ENCODE data around the gene YEATS2.
"Not testable (repeated sequence)": the region's sequence is repeated elsewhere in the genome, so short reads cannot be mapped to it uniquely, and the experiment has no call there.

The YEATS2 gene

DNA sequence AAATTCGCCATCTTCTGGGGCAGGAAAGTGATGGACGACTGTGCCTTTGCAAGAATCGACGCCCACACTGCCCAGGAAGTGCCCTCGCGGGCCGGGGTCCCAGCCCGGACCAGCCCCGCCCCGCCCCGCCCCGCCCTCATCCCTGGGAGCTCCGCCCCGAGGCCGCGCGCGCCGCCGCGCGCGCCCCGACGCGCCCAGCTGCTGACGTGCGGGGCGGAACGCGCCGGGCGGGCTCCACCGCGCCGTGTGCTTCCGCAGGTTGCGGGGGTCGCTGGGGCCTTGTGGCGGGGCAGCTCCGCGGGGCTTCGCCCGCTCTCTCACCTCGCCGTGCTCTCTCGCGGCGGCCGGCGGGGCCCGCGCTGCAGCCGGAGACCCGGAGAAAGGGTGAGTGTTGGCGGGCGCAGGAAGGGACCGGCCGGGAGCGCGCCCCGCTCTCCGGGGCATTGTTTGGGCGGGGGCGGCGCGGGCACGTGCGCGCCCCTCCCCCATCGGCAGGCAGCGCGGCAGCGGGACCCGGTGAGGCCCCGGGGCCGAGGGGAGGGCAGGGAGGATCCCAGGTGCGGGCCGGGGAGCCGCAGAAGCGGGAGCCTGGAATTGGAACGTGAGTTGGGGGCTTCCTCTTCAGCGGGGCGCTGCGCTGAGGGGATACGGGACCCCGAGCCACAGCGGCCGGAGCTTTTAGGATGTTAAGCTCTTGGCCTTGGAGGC, at the start of gene YEATS2:
Gene YEATS2 (plus strand): TSS at position 188 of the 708 bp plus-strand sequence. CDS start 17,366 bp downstream, outside the sequence.
- DNase-seq: peak; percentile 49 to 81 (median 66)

GRCh38 chr3:183650554-183650953, 47.0 kb upstream of the YEATS2 start:
- DNase-seq: no peak

- peak in 2 of 6 experiments; percentile 8 to 12 for DNase-seq
Measured at GRCh38 chr3:183653209-183654064, 44.2 kb upstream of the YEATS2 start.

GRCh38 chr3:183654727-183655126, 42.9 kb upstream of the YEATS2 start:
- no peak for DNase-seq

GRCh38 chr3:183662099-183662498, 35.5 kb upstream of the YEATS2 start:
- no peak for DNase-seq

DNA sequence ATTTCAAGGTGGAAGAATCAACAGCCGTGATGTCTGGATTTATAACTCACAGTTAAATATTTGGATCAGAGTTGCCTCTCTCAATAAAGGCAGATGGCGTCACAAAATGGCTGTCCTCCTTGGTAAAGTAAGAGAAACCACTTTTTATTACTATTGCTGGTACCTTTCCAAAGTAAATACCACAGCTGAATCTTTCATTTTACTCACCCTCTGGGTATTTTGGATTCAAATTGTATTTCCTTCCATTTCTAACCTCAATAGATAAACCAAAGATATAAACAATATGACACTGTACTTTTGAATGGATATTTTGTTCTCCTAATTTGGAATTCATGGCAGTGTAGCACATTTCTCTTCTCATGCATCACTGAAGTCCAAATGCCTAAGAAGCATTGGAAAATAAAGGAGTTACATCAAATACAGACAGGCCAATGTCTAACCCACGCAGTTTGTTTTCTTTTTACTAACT, 32.6 kb upstream of the YEATS2 start:
- DNase-seq: no peak

DNA sequence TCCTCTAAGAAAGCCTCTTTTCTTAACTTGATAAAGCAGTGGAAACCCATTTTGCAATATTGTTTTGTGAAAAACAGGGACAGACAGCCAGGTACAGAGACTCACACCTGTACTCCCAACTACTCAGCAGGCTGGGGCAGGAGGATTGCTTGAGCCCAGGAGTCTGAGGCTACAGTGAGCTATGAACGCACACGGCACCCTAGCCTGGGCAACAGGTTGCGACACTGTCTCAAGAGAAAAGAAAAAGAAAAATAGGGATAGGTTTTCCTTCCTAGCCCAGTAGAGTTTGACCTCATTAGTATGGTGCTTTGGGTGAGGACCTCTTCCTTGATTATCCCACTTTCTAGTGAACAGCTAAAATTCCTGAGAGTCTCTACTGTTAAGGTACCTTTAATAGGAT, 17.5 kb upstream of the YEATS2 start:
- DNase-seq: no peak

DNA sequence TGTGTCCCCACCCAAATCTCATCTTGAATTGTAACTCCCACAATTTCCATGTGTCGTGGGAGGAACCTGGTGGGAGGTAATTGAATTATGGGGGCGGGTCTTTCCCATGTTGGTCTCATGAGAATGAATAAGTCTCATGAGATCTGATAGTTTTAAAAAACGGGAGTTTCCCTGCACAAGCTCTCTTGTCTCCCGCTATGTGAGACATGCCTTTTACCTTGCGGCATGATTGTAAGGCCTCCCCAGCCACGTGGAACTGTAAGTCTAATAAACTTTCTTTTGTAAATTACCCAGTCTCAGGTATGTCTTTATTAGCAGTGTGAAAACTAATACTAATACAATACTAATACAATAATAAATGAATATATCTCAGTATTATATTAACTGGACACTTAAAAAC, 9.9 kb upstream of the YEATS2 start:
- DNase-seq: no peak

DNA sequence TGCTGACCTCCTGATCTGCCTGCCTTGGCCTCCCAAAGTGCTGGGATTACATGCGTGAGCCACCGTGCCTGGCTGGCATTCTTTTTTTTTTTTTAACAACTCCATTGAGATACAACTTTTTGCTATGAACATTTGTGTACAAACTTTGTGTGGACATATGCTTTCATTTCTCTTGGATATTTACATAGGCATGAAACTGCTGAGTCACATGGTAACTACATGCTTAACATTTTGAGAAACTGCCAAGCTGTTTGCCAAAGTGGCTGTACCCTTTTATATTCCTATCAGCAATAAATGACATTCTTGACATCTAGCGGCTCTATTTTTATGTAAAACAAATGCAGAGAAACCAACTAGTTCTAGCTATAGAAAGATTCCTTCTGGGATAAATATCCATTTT, 8.7 kb upstream of the YEATS2 start:
- no peak for DNase-seq

DNA sequence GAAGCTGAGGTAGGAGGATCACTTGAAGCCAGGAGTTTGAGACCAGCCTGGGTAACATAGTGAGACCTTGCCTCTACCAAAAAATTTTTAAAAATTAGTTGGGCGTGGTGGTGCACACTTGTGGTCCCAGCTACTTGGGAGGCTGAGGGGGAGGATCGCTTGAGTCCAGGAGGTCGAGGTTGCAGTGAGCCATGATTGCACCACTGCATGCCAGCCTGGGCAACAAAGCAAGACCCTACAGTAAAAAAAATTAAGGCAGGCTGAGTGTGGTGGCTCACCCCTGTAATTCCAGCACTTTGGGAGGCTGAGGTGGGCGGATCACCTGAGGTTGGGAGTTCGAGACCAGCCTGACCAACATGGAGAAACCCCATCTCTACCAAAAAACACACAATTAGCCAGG, 8.0 kb upstream of the YEATS2 start:
- not testable (repeated sequence) for DNase-seq

DNA sequence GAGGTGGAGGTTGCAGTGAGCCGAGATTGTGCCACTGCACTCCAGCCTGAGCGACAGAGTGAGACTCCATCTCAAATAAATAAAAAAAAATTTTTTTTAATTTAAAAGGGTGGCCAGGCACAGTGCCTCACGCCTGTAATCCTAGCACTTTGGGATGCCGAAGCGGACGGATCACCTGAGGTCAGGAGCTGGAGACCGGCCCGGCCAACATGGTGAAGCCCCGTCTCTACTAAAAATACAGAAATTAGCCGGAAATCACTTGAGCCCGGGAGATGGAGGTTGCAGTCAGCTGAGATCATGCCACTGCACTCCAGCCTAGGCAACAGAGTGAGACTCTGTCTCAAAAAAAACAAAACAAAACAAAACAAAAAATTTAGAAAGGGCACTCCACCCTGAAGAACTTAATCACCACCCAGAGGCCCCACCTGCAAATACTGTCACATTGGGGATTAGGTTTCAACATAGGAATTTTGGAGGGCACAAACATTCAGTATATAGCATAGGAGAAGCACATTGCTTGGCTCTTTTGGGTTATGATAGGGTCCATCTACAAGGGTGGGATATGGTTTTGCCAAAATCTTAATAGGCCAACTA, 7.1 kb upstream of the YEATS2 start:
- DNase-seq: no peak

DNA sequence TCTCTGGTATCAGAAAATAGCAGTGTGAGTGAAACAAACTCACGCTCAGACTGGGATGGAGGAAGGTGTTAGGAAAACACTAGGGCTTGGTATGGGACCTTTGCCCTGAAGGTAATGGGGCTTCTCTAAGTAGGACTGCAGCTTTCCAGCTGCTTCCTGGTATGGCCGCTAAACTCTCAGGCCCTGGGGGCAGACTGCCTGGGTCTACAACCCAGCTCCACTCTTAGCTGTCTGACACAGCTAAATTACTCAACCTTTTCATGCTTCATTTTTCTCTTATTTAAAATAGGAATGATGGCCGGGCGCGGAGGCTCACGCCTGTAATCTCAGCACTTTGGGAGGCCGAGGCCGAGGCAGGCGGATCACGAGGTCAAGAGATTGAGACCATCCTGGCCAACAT, 5.2 kb upstream of the YEATS2 start:
- no peak for DNase-seq

GRCh38 chr3:183695569-183696364, 1.8 kb upstream of the YEATS2 start:
- DNase-seq: no peak

DNA sequence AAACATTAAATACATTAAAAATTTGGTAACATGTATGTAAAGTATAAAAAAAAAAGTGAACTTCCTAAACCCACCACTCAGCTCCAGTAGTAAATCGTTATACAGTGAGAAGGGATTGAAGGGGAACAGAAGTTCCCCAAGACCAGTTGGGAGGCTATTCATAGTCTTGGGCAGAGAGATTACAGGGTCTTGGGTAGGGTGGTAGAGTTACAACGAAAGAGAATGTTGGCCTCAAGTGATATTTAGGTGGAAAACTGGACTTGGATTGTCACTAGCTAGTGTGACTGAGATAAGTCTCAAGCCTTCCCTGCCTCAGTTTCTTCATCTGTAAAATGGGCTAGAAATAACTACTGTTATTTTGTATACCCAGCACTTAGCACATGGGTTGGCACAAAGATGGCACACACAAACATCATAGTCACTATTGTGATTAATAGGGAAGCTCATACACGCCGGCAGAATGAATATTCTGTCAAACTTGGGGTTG, 431 bp upstream of the YEATS2 start:
- DNase-seq: no peak

DNA sequence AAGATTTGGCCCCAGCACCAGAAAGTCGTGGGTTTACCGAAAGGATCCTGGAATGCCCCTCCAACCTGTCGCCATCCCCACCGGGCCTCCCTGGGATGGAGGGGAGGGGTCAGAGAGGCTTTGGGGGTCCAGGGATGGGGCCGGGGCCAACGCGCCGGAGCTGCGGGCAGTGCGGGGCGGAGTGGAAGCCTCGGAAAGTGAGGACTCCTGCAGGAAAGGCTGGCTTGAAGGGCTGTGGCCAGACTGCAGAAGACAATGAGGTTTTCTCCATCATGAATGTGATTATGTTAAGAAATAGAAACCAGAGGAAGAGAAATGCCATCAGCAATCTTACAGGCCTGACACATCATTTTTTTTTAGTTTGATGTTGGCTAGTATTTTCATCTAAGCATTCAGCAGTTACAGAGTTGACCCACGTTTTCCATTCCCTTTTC, 738 bp downstream of the YEATS2 start:
- DNase-seq: peak in 5 of 6 experiments; percentile 8 to 53 (median 36)

GRCh38 chr3:183698756-183699155, 1.2 kb downstream of the YEATS2 start:
- no peak for DNase-seq

DNA sequence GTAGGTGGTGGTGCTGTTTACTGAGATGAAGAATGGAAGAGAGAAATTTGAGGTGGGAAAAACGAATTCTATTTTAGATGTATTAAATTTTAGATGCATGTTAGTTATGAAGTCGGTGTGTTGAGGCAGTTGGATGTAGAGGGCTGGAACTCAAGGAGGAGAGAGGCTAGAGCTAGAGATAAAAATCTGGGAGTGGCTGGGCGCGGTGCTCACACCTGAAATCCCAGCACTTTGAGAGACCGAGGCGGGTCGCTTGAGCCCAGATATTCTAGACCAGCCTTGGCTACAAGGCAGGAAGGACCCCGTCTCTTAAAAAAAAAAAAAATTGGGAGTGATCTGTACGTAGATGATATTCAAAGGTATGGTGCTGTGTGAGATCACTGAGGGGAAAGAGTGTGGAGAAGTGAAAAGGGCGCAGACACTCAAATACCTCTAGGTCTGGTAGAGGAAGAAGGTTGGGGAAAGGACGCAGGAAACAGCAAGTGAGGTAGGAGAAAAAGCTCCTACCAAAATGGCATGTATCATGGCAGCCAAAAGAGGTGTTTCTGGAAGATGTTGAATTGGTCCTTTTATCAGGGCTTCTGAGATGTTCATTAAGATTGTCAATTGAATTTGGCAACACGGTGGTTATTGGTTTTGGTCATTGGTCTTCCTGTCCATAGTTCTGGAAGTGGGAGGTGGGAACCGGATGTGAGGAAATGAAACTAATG, 1.8 kb downstream of the YEATS2 start:
- DNase-seq: no peak

DNA sequence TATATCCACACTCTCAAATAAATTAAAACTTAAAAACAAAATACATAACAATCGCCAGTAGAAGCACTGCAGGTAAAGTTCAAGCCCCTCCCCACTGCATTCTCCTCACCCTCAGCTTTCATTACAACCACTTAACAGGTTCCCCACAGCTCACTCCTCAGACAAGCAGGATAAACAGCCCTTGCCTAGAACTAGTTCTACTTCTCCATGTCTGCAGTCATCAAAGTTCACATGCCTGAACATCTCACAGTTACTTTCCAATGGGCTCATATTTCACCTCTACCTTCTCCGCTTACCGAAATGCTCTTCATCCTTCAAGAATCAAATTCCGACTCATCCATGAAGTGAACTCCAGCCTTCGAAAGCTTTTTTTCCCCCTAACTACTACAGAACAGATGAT, 4.1 kb downstream of the YEATS2 start:
- no peak for DNase-seq

GRCh38 chr3:183703892-183704291, 6.3 kb downstream of the YEATS2 start:
- DNase-seq: not testable (repeated sequence)

- DNase-seq: no peak
Measured at GRCh38 chr3:183710231-183710630, 12.6 kb downstream of the YEATS2 start.

- DNase-seq: no peak
Measured at GRCh38 chr3:183711516-183711915, 13.9 kb downstream of the YEATS2 start.

- no peak for DNase-seq
Measured at GRCh38 chr3:183714622-183715021, 17.0 kb downstream of the YEATS2 start.
